H1 (cell line): ENCODE measurements around the gene AHSP. TPM values are rescaled to one million over a fixed set of nuclear protein-coding genes. Genes with fewer than 3 reads are reported as not detected.

Experiments
- CTCF ChIA-PET: fragments of 300-600 bp; sonication (Branson Sonifier 250); formaldehyde crosslinking; loops from one replicate; lab custom pipeline; 2021; ENCODE audit not compliant: partially characterized antibody; lab: Charles Lee
- POLR2A ChIA-PET: fragments of 300-600 bp; sonication (Branson Sonifier 250); formaldehyde crosslinking; loops from one replicate; lab custom pipeline; 2021; ENCODE audit warnings: inconsistent platforms; ENCODE audit not compliant: partially characterized antibody; lab: Charles Lee
- DNase-seq, 2 experiments: peaks; one replicate each; pipeline versions ENCODE4 v3.0.0 to v3.0.0-alpha.2; 2010 to 2022; ENCODE audit warnings: low spot score in 2 of 2, low read depth in 1 of 2, mixed read lengths in 1 of 2
- FAIRE-seq: peaks from 2 replicates; lab custom pipeline; 2011; peaks lifted over from hg19 to GRCh38; lab: Jason Lieb, UNC
- H2AFZ ChIP-seq: 2 replicates; pipeline ENCODE4 v1.8.1; 2012; ENCODE audit warnings: low read length, inconsistent platforms
- H2AK5ac ChIP-seq: 2 replicates; pipeline ENCODE4 v1.6.1; 2013; ENCODE audit warnings: low read depth, low read length
- H2BK120ac ChIP-seq: replicated peaks from 2 replicates; pipeline ENCODE3; 2013; ENCODE audit warnings: low read depth, low read length, inconsistent platforms
- H2BK12ac ChIP-seq: 2 replicates; pipeline ENCODE4 v1.6.1; 2013; ENCODE audit warnings: low read depth, low read length
- H2BK15ac ChIP-seq: 2 replicates; pipeline ENCODE4 v1.6.1; 2013; ENCODE audit warnings: low read length
- H2BK20ac ChIP-seq: 2 replicates; pipeline ENCODE4 v1.6.1; 2013; ENCODE audit warnings: low read length
- H2BK5ac ChIP-seq: 2 replicates; pipeline ENCODE4 v1.6.1; 2013; ENCODE audit warnings: low read depth, low read length
- H3K14ac ChIP-seq: 2 replicates; pipeline ENCODE4 v1.6.1; 2013; ENCODE audit warnings: inconsistent platforms; ENCODE audit not compliant: insufficient read length
- H3K18ac ChIP-seq: 2 replicates; pipeline ENCODE4 v1.6.1; 2013; ENCODE audit warnings: low read length; ENCODE audit errors: extremely low read depth
- H3K23ac ChIP-seq: 2 replicates; pipeline ENCODE4 v1.6.1; 2013; ENCODE audit warnings: inconsistent platforms; ENCODE audit not compliant: insufficient read length
- H3K23me2 ChIP-seq: 2 replicates; pipeline ENCODE4 v1.6.1; 2013; ENCODE audit warnings: low read depth, low read length
- H3K27ac ChIP-seq: 2 replicates; pipeline ENCODE4 v1.6.1; 2011; ENCODE audit warnings: low read depth, low read length, inconsistent platforms
- H3K27me3 ChIP-seq, 4 experiments: replicated peaks in 1 of 4; 1 replicate in 1 of 4; 2 replicates in 3 of 4; pipeline versions ENCODE4 v1.6.1 to v1.8.1; 2011 to 2013; ENCODE audit warnings: low read length in 3 of 4, mild to moderate bottlenecking in 3 of 4, inconsistent platforms in 2 of 4, mixed read lengths in 2 of 4, moderate library complexity in 1 of 4; ENCODE audit not compliant: control insufficient read depth in 3 of 4, insufficient read depth in 3 of 4; ENCODE audit errors: extremely low read depth in 1 of 4
- H3K36me3 ChIP-seq, 4 experiments: 2 replicates each; pipeline versions ENCODE4 v1.6.1 to v1.8.1; 2011 to 2013; ENCODE audit warnings: mild to moderate bottlenecking in 4 of 4, low read length in 3 of 4, moderate library complexity in 2 of 4, control low read depth in 1 of 4, inconsistent platforms in 1 of 4; ENCODE audit not compliant: insufficient read depth in 4 of 4, control insufficient read depth in 2 of 4
- H3K4ac ChIP-seq: replicated peaks from 2 replicates; pipeline ENCODE3; 2013; ENCODE audit warnings: low read length, low read depth, mixed read lengths, inconsistent platforms; ENCODE audit not compliant: insufficient read length
- H3K4me1 ChIP-seq, 4 experiments: replicated peaks in 1 of 4; 1 replicate in 1 of 4; 2 replicates in 3 of 4; pipeline versions ENCODE4 v1.6.1 to v1.8.1; 2011 to 2013; ENCODE audit warnings: low read length in 3 of 4, inconsistent platforms in 2 of 4, mixed read lengths in 1 of 4; ENCODE audit not compliant: insufficient read depth in 4 of 4, control insufficient read depth in 3 of 4
- H3K4me2 ChIP-seq, 2 experiments: 2 replicates each; pipeline versions ENCODE4 v1.6.1 to v1.8.1; 2011 to 2013; ENCODE audit warnings: low read depth in 2 of 2, low read length in 2 of 2, control low read depth in 1 of 2, inconsistent platforms in 1 of 2, mild to moderate bottlenecking in 1 of 2; ENCODE audit not compliant: insufficient read depth in 1 of 2
- H3K4me3 ChIP-seq, 4 experiments: fragments of 200-600, 300-600 bp in 1 of 4; sonication (generic), shearing (Covaris generic), sonication (Bioruptor Twin) in 1 of 4; 2 replicates each; pipeline versions ENCODE4 v1.5.1 to v1.8.1; 2011 to 2016; ENCODE audit warnings: low read length in 4 of 4, low read depth in 3 of 4, control low read depth in 2 of 4, inconsistent platforms in 2 of 4, mild to moderate bottlenecking in 2 of 4, mixed read lengths in 1 of 4, moderate library complexity in 1 of 4; ENCODE audit not compliant: insufficient read depth in 2 of 4; ENCODE audit errors: extremely low read depth in 1 of 4
- H3K56ac ChIP-seq: replicated peaks from 2 replicates; pipeline ENCODE3; 2013; ENCODE audit warnings: low read depth, mild to moderate bottlenecking, mixed read lengths, low read length, inconsistent platforms; ENCODE audit not compliant: insufficient read length
- H3K79me1 ChIP-seq: 2 replicates; pipeline ENCODE4 v1.6.1; 2013; ENCODE audit warnings: low read depth, low read length, control low read depth
- H3K79me2 ChIP-seq, 2 experiments: 2 replicates each; pipeline versions ENCODE4 v1.6.1 to v1.8.1; 2012 to 2013; ENCODE audit warnings: low read length in 2 of 2, mild to moderate bottlenecking in 2 of 2, inconsistent platforms in 1 of 2; ENCODE audit not compliant: insufficient read depth in 2 of 2, control insufficient read depth in 1 of 2
- H3K9ac ChIP-seq, 4 experiments: replicated peaks in 1 of 4; 1 replicate in 1 of 4; 2 replicates in 3 of 4; pipeline versions ENCODE4 v1.6.1 to v1.8.1; 2011 to 2013; ENCODE audit warnings: low read depth in 3 of 4, low read length in 3 of 4, control low read depth in 2 of 4, mild to moderate bottlenecking in 2 of 4, moderate library complexity in 2 of 4, inconsistent platforms in 1 of 4; ENCODE audit errors: extremely low read depth in 1 of 4
- H3K9me3 ChIP-seq, 2 experiments: 2 replicates each; pipeline versions ENCODE4 v1.6.1 to v1.8.1; 2012 to 2013; ENCODE audit warnings: mild to moderate bottlenecking in 2 of 2, moderate library complexity in 2 of 2, control low read depth in 1 of 2, inconsistent platforms in 1 of 2, low read depth in 1 of 2, low read length in 1 of 2, mixed read lengths in 1 of 2; ENCODE audit not compliant: insufficient read depth in 2 of 2
- H4K20me1 ChIP-seq, 2 experiments: replicated peaks in 1 of 2; 2 replicates each; pipeline versions ENCODE3 to v1.8.1; 2011 to 2013; ENCODE audit warnings: inconsistent platforms in 2 of 2, low read length in 2 of 2, mild to moderate bottlenecking in 1 of 2; ENCODE audit not compliant: insufficient read depth in 2 of 2, control insufficient read depth in 1 of 2
- H4K5ac ChIP-seq: 2 replicates; pipeline ENCODE4 v1.6.1; 2013; ENCODE audit warnings: low read length, low read depth, mixed read lengths, inconsistent platforms; ENCODE audit not compliant: insufficient read length
- H4K8ac ChIP-seq: 2 replicates; pipeline ENCODE4 v1.8.0; 2013; ENCODE audit warnings: mild to moderate bottlenecking, moderate library complexity, low read length, inconsistent platforms; ENCODE audit not compliant: insufficient read depth; ENCODE audit errors: extremely low read depth
- H4K91ac ChIP-seq: replicated peaks from 2 replicates; pipeline ENCODE3; 2013; ENCODE audit warnings: low read length, mixed read lengths, inconsistent platforms; ENCODE audit not compliant: insufficient read length
- CHD2 ChIP-seq: IDR thresholded peaks from 2 replicates; pipeline ENCODE4 v1.6.1; 2012; ENCODE audit warnings: low read length, improper control_type of control experiment
- CREB1 ChIP-seq: IDR thresholded peaks from 2 replicates; pipeline ENCODE4 v1.6.1; 2012; ENCODE audit warnings: inconsistent platforms
- HDAC6 ChIP-seq: IDR thresholded peaks from one replicate; pipeline ENCODE4 v1.7.1; 2012; ENCODE audit warnings: low read depth, mild to moderate bottlenecking, inconsistent platforms, low read length, moderate library complexity
- JUND ChIP-seq: IDR thresholded peaks from 2 replicates; pipeline ENCODE4 v1.6.1; 2011; ENCODE audit warnings: mild to moderate bottlenecking, improper control_type of control experiment, low read length
- SP2 ChIP-seq: IDR thresholded peaks from 2 replicates; pipeline ENCODE4 v1.6.1; 2012; ENCODE audit warnings: mild to moderate bottlenecking, low read length, inconsistent platforms
- TBP ChIP-seq: IDR thresholded peaks from 2 replicates; pipeline ENCODE4 v1.6.1; 2011; ENCODE audit warnings: low read depth, low read length, improper control_type of control experiment
- WGBS, 2 experiments: shearing (Covaris generic) in 1 of 2; methylation state at CpG; one replicate each; pipeline versions ENCODE4 v1.1.6 to v1.1.7; 2013 to 2015; ENCODE audit warnings: low lambda C conversion rate in 2 of 2, mixed read lengths in 2 of 2, inconsistent platforms in 1 of 2, low coverage in 1 of 2, missing lambda C conversion rate in 1 of 2; ENCODE audit not compliant: insufficient replicate concordance in 2 of 2, insufficient coverage in 1 of 2, insufficient read length in 1 of 2; ENCODE audit errors: extremely low coverage in 1 of 2, missing lambda C conversion rate in 1 of 2; 5-methylcytosine and 5-hydroxymethylcytosine counted together
- polyA plus RNA-seq, 7 experiments: library from polyadenylated mRNA; depleted of rRNA in 3 of 7; stranded (reverse) in 5 of 7; unstranded in 2 of 7; fragments of >200 nt in 5 of 7; fragments of 200-250 nt in 2 of 7; gene quantifications; 1 replicate in 5 of 7; 2 replicates in 1 of 7; 4 replicates in 1 of 7; pipeline versions ENCODE4 v1.2.1 to v1.2.3, GENCODE V29; 2011 to 2013; ENCODE audit warnings: missing spikeins in 2 of 7, mixed read lengths in 2 of 7
- total RNA-seq: library from RNA; stranded (reverse); fragmentation: NEBNext Ultra II Directional; extraction: Animal tissue kit (Norgen Biotek cat#: 25700); gene quantifications from 2 replicates; pipeline ENCODE4 v1.2.1, GENCODE V29; 2021
- TF ChIP-seq, protein P1 (sequence below): IDR thresholded peaks from 2 replicates; pipeline ENCODE4 v1.6.1; 2012; ENCODE audit warnings: inconsistent platforms

AHSP gene
- total and polyA plus RNA-seq, 2 of the 8 experiments (the other 6 are each of a cell fraction or from before 2014, with no cell fraction given): 0.91 to 15.3 TPM

DNA sequence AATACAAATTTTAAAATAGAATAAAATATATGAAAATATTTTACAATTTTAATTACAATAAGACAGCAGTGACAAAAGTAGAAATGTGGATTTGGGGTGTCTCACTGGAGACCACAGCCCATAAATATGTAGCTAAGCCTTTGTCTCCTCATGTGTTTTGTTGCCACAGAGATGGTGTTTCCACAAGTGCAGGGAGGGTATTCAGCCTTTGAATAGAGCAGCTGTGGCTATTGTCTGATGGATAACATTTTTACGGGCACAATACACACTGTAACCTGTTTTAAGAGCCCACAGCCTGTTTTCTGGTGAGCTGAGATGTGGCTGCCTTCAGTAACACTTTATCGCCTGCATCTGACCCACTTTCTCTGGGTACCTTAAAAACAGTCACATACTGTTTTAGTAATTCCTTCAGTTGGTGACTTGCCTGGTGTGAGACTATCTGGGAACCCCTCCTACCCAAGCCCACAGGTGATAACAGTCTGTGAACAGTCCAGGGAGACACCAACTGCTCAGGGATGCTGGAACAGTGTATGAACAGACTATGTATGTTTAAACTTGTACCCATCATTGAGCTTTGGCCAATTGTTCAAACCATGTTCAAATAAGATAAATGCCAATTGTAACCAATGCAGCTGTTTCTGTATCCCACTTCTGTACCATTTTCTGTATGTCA is 7.8 kb upstream of the AHSP start:
- POLR2A ChIA-PET: interaction anchor here (0.8 to 1.7 kb wide), 5 partner anchors 9 to 61 kb away, joined by 3 to 6 read pairs (median 4); partner anchors contain the start of genes ARMC5 and RUSF1
- CTCF ChIA-PET: interaction anchor here (0.9 kb wide), 1 partner anchor 10 kb away, joined by 4 read pairs; no protein-coding TSS in a partner anchor
- no peak for FAIRE-seq
- no peak for TF ChIP-seq HDAC6
- no peak for TF ChIP-seq CREB1
- no peak for TF ChIP-seq JUND
- TF ChIP-seq, protein P1, sequence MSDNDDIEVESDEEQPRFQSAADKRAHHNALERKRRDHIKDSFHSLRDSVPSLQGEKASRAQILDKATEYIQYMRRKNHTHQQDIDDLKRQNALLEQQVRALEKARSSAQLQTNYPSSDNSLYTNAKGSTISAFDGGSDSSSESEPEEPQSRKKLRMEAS: no peak
- TF ChIP-seq SP2: no peak
- no peak for TF ChIP-seq CHD2
- no peak for TF ChIP-seq TBP

More for the DNA sequence above, 7.8 kb upstream of the AHSP start:
- Histone ChIP-seq H2BK5ac (no peak overlapping the region), H3K4ac (no peak overlapping the region), H3K27me3 (peaks cover 0 to 2% (median 0%) of the 10 kb centered on the region in 4 experiments; a peak in 1 of 7 replicates), H3K79me2 (no peaks in the 10 kb centered on the region), H2BK20ac (no peak overlapping the region), H2AK5ac (no peak overlapping the region), H3K4me3 (no peak overlapping the region), H3K23me2 (no peaks in the 10 kb centered on the region), H3K18ac (no peak overlapping the region), H3K14ac (no peak overlapping the region), H3K36me3 (no peaks in the 10 kb centered on the region), H4K5ac (no peak overlapping the region), H3K56ac (no peak overlapping the region), H3K27ac (no peak overlapping the region), H2BK120ac (no peak overlapping the region), H3K4me2 (no peak overlapping the region), H2AFZ (peak overlapping the region; percentile 22; the same call in 1 of the 2 replicates), H3K79me1 (no peaks in the 10 kb centered on the region), H3K9ac (no peak overlapping the region), H3K9me3 (no peaks in the 10 kb centered on the region), H2BK15ac (no peak overlapping the region), H2BK12ac (no peak overlapping the region), H4K91ac (no peak overlapping the region), H4K20me1 (no peaks in the 10 kb centered on the region), H3K23ac (no peak overlapping the region), H3K4me1 (peaks cover 0 to 4% (median 0%) of the 10 kb centered on the region in 4 experiments; a peak in 2 of 7 replicates), H4K8ac (no peak overlapping the region)
- no peak for DNase-seq
- whole genome bisulfite sequencing, 2 experiments: 78% methylated on average over 2 of the region's 2 CpGs; no CpG with 5 or more reads in 1 of the 2 experiments
